Measurements from ENCODE around the gene SRPK2. TPM values are rescaled to one million over a fixed set of nuclear protein-coding genes. Genes with fewer than 3 reads are reported as not detected.

Gene SRPK2
- total and polyA plus RNA-seq, 2 of the 8 experiments (the other 6 are each of a cell fraction or from before 2014, with no cell fraction given) = 10.0 to 47.1 TPM

DNA sequence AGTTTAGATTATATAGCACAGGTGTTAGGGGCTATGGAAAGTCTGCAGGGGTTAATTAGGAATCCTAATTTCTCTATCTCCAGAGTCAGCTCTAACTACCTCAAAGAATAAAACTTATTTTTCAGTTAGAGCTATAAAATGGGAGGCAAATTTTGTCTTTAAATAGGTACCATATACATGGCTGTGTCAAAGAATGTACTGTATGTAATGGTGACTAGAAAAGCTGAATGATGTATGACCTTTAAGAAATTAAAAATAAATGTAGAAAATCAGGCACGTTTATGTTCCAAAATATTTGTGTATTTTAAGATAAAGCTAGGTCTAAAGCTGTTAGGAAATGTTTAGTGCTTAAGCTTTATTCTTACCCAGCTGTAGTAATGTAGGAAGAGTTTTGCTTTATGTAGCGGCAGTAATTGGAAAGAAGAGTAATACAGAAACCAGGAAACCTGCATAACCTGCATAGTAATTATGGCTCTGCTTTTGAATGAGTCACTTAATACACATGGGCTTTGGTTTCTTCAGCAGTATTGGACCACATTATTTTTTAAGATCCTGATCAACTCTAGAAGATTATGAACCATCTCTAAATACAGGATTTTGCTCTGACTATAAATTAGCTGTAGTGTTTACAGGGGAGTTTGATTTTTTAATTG, 289.7 kb downstream of the SRPK2 start (continued):
- TF ChIP-seq CHD7 (IDR thresholded peaks at IDR 0.05; ENCODE audit: insufficient replicate concordance, low read length) = no peak
- no peak for TF ChIP-seq CEBPB (IDR thresholded peaks at IDR 0.05; ENCODE audit: low read depth, low read length)
- no peak for TF ChIP-seq RXRA (IDR thresholded peaks at IDR 0.05; ENCODE audit: insufficient read depth, low read depth, low read length)
- TF ChIP-seq JUN (IDR thresholded peaks at IDR 0.05; ENCODE audit: low read depth, low read length) = no peak
- no peak for TF ChIP-seq CBX8 (IDR thresholded peaks at IDR 0.05; ENCODE audit: borderline replicate concordance, low read depth, low read length)
- no peak for TF ChIP-seq KDM4A (IDR thresholded peaks at IDR 0.05; ENCODE audit: low read depth, low read length, severe bottlenecking)
